HG02763 (cell line): Measurements from ENCODE around the gene SV2C.

Experiments
- ATAC-seq: cut with Tn5 transposase; IDR thresholded peaks from one replicate; pipeline ENCODE4 v1.9.1; 2021; ENCODE audit warnings: mild to moderate bottlenecking, moderate library complexity; ENCODE audit not compliant: unreplicated experiment

SV2C gene

DNA sequence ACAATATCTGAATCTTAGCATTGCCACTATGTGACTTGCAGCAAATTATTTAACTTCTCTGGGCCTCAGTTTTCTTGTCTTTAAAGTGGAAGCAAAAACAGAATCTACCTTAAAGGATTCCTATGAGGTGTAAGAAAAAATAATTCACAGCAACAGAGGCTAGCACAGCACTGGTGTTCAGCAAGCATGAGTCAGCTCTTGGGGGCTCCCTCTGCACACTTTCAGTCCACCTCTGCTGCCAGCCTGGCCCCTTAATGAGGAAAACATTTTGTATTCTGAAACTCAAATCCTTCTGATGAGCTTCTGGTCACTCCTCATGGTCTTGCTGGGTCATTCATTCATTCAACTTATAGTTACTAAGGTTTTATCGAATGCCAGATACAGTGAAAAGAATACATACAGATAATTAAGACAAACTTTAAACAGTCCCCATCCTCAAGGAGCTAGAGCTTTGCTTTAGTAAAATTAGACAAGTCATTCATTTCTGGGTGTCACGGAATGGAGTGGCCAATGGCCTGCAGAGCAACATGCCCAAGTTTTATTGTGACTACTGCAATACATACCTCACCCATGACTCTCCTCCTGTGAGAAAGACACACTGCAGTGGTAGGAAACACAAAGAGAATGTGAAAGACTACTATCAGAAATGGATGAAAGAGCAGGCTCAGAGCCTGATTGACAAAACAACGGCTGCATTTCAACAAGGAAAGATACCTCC is 293.1 kb downstream of the SV2C start:
- no peak for ATAC-seq

DNA sequence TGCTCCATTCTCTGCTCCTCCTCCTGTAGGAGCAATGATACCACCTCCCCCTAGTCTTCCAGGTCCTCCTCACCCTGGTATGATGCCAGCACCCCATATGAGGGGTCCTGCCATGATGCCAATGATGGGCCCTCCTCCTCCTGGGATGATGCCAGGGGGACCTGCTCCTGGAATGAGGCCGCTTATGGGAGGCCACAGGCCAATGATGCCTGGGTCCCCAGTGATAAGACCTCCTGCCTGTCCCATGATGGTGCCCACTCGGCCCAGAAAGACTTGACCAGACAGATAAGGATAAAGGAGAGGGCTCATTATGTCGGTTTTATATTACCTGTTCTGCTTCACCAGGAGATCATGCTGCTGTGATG is 293.7 kb downstream of the SV2C start:
- ATAC-seq = no peak

DNA sequence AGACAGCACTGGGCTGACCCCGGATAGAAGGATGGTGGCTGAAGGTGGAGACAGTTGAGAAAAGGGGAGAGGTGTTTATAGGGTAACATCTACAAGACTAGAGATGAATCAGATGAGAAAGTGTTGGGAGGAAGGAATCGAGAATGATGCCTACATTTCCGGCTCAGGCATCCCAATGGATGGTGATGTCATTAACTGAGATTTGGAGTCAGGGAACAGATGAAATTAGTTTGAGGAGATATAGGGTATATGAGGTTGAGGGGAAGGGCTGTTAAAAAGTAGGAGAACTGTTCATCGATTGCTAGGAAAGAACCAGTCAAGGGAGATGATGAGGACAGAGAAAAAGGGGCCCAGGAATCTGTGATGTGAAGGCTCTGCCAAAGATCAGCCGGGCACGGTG is 295.2 kb downstream of the SV2C start:
- ATAC-seq = no peak

GRCh38 chr5:76379316-76379715 is 296.1 kb downstream of the SV2C start:
- no peak for ATAC-seq

GRCh38 chr5:76379855-76380254 is 296.7 kb downstream of the SV2C start:
- no peak for ATAC-seq

DNA sequence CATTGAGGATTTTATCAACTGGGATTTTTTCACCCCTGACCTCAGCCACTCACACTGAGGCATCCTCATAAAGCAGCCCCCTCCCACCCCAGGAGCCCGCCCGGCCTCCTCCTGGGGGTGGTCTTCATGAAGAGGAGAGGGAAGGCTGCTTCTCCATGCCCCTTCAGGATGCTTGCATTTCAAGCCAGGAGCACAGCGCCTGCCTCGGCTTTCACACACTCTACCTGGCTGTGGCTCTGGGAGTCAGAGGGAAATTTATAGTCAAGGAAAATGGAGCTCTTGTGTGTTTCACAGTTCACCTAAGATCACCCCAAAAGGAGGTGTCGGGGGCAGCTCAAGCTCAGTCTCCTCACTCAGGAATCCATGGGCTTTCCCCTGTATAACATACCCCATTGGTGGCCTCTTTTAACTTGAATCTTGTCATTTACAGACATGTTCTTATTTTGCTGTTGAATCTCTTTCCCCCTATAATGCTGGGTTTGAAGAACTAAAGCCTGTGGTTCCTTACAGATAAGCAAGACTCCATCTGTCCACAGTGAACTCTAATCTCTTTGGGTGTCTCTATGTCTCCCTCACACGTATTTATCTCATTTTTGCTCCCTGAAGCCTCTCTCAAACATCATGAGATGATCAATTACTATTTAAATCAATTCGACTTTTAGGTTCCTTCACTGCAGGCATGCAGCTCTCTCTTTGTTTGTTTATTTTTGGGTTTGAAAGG is 297.3 kb downstream of the SV2C start:
- no peak for ATAC-seq

- no peak for ATAC-seq
Observed at GRCh38 chr5:76383126-76383832, 300.1 kb downstream of the SV2C start.

- ATAC-seq = no peak
Observed at GRCh38 chr5:76384189-76384588, 301.0 kb downstream of the SV2C start.

- no peak for ATAC-seq
Observed at GRCh38 chr5:76384705-76385104, 301.5 kb downstream of the SV2C start.

DNA sequence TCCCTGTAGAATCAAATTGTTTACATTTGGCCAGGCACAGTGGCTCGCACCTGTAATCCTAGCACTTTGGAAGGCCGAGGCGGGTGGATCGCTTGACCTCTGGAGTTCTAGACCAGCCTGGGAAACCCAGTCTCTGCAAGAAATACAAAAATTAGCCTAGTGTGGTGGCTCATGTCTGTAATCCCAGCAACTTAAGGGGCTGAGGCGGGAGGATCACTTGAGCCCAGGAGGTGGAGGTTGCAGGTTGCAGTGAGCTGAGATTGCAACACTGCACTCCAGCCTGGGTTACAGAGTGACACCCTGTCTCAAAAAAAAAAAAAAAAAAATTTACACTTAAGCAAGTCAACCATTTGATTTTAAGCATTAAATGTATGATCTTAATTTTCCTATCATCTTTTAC is 302.4 kb downstream of the SV2C start:
- ATAC-seq = no peak

- no peak for ATAC-seq
Observed at GRCh38 chr5:76386360-76386759, 303.2 kb downstream of the SV2C start.

DNA sequence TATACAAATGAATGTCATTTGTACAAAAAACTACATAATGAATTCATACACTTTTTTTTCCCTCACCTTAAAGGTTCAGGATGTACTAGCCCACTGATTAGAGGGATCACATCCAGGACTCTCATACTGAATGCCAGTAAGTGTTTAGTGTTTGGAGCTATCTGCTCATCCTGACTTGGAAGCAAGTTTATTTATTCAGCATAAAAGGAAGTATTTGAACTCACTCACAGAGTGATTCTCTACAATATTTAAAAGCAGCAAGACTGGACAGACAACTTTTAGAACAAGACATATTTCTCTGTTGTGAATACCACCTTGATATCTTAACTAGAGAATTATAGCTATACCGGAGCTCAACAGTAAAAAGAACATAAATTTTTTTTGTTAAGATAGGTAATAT is 305.1 kb downstream of the SV2C start:
- ATAC-seq = no peak

DNA sequence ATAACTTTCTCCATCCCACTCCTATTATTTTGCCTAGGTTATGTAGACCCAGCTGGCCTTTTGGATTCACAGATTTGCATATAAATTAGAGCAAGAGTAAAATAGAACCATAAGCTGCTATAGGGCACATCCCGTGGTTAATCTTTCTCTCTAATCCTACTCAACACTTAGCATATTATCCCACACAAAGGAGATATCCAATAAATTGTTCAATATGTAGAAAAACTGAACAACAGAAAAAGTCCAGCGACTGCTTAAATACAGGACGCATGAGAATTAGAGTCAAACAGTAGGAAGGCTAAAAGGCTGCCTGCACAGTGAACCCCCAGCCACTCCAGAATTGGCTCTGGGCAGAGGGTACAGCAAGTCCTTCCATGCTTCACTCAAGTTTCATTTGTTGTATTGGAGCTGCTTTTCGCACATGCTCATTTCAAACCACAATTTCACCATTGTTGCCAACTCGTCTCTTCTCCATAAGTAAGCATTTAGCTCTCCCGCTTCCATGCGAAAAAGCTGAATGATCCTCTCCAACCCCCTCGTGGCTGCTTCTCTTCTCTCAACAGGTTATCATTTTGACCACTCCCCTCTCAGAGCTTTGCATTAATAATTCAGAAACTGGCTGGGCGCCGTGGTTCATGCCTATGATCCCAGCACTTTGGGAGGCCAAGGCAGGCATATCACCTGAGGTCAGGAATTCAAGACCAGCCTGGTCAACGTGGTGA is 305.8 kb downstream of the SV2C start:
- ATAC-seq = no peak

- ATAC-seq = no peak
Observed at GRCh38 chr5:76389513-76390154, 306.5 kb downstream of the SV2C start.

- no peak for ATAC-seq
Observed at GRCh38 chr5:76391014-76391413, 307.8 kb downstream of the SV2C start.

DNA sequence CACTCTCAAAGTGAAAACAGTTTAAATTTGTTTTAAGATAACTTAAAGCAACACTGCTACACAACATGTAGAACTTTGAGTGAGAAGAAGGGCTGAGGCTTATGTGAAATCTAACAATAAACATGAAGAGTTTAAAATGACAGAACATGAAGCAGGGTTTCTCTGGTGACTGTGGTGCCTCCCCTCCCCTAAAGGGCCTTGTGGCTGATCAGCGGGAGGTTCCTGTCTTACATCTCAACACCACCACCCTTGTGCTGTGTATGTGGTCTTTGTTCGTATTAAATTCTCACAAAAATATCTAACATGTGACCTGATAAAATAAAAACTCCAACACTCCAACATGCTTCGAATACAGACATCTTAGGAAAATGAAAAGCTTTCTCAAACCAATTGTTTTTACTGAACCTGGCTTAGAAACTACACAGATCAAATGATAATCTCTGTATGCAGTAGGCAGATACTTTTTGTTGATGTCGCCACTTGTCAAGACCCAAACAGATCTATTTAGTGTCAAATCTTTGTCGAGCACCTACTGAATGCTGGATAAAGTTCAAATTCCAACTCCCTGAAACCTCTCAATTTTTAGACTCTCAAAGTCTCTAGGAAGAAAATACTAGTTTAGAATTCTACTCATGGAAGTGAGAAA is 310.0 kb downstream of the SV2C start:
- no peak for ATAC-seq

GRCh38 chr5:76397200-76397599 is 314.0 kb downstream of the SV2C start:
- no peak for ATAC-seq

- ATAC-seq = no peak
Observed at GRCh38 chr5:76399268-76399667, 316.1 kb downstream of the SV2C start.

DNA sequence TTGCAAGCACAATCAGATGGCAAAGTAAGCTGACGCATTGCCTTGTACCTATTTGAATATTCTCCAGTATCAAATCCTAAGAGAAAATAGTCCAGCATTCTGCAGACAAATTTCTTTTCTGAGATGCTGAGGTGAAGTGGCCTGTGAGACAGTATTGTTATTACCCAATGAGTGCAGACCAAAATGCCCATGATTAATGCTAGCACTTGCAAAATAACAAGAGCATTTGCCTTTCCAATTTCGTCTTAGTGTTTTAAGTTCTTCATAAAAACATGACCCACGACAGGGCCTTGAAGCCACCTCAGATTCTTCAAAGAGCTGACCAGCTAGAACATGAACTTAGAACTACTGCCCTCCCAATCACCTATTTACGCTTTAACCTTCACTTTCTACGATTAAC is 317.3 kb downstream of the SV2C start:
- ATAC-seq = no peak

- peak; percentile 35 for ATAC-seq
Observed at GRCh38 chr5:76401801-76402250, 318.6 kb downstream of the SV2C start.
